ENCODE data around the gene NCAPG2. TPM values are rescaled to one million over a fixed set of nuclear protein-coding genes. Genes with fewer than 3 reads are reported as not detected.

NCAPG2 gene
- total and polyA plus RNA-seq, 10 of the 15 experiments (the other 5 are each of a cell fraction or from before 2014, with no cell fraction given): 11.2 to 78.2 (median 49.2) TPM

GRCh38 chr7:158585721-158586498 is 118.7 kb downstream of the NCAPG2 start (continued):
- TF ChIP-seq ZNF622 (IDR thresholded peaks at IDR 0.05) (no peak), HDAC6 (IDR thresholded peaks at IDR 0.05; ENCODE audit: unreplicated experiment) (no peak), RB1 (IDR thresholded peaks at IDR 0.05; ENCODE audit: borderline replicate concordance) (no peak), BMI1 (IDR thresholded peaks at IDR 0.05; ENCODE audit: borderline replicate concordance) (no peak), ZNF207 (IDR thresholded peaks at IDR 0.05; ENCODE audit: borderline replicate concordance) (no peak), PAX5 (IDR thresholded peaks at IDR 0.05; ENCODE audit: borderline replicate concordance, low read depth, low read length) (no peak)

- Histone ChIP-seq H3K36me3 (ENCODE audit: control insufficient read depth in 2 of 2, insufficient read depth in 2 of 2, low read length in 1 of 2) (no peaks in the 10 kb centered on the region), H3K4me3 (no peak overlapping the region), H2AFZ (ENCODE audit: control insufficient read depth, low read depth, low read length) (no peak overlapping the region), H3K9ac (ENCODE audit: control insufficient read depth, insufficient read depth, low read length) (no peak overlapping the region), H3K27me3 (replicated peaks in 1 of 2; ENCODE audit: control insufficient read depth in 2 of 2, insufficient read depth in 2 of 2, low read length in 1 of 2) (no peaks in the 10 kb centered on the region), H3K4me1 (ENCODE audit: control insufficient read depth, insufficient read depth, low read length) (no peaks in the 10 kb centered on the region), H4K20me1 (ENCODE audit: control insufficient read depth, insufficient read depth) (no peaks in the 10 kb centered on the region), H3K79me2 (ENCODE audit: control insufficient read depth, insufficient read depth, low read length) (no peaks in the 10 kb centered on the region), H3K27ac (ENCODE audit: control insufficient read depth, insufficient read depth) (no peak overlapping the region), H3K9me3 (replicated peaks; ENCODE audit: control insufficient read depth, insufficient read depth, low read length) (no peaks in the 10 kb centered on the region; the same call in 2 of the 3 replicates), H3K4me2 (ENCODE audit: control insufficient read depth, insufficient read depth) (no peak overlapping the region)
- TF ChIP-seq POLR2AphosphoS2 (IDR thresholded peaks at IDR 0.05; ENCODE audit: low read depth, low read length) (no peak), ZBED1 (IDR thresholded peaks at IDR 0.05; ENCODE audit: borderline replicate concordance) (no peak)
- in situ Hi-C loops (cut with MboI): no loop called here
- ChIA-PET CTCF (no interaction called here), POLR2A (no interaction called here), RAD21 (ENCODE audit: unreplicated experiment) (no interaction called here), SMC1A (ENCODE audit: uncharacterized antibody, unreplicated experiment) (no interaction called here)
- ATAC-seq (no peak), FAIRE-seq (no peak), DNase-seq (ENCODE audit: low read depth, low spot score) (no peak)
- 48% methylated on average over 8 of the region's 8 CpGs for WGBS (ENCODE audit: insufficient coverage, insufficient replicate concordance, low lambda C conversion rate, missing lambda C conversion rate)
- intact Hi-C loops (cut with micrococcal nuclease; ENCODE audit: unreplicated experiment): no loop called here
- BruUV-seq (replicated peaks): no TSS peak
These were observed 120.2 kb downstream of the NCAPG2 start for GRCh38 chr7:158584407-158584806.
